Mucosa of descending colon (tissue), 3 donors: ENCODE results near the gene IFFO2. TPM values are rescaled to one million over a fixed set of nuclear protein-coding genes. Genes with fewer than 3 reads are reported as not detected.
A peak's percentile ranks its signal among the peaks of the same experiment; 100 is the strongest.

Source experiments
- ATAC-seq: fragments of 200-7000 bp; cut with Tn5 transposase; one replicate; pipeline ENCODE4 v1.9.1; 2020; ENCODE audit warnings: mild to moderate bottlenecking, moderate library complexity
- DNase-seq, 3 donors: peaks; one replicate each; pipeline ENCODE4 v3.0.0-alpha.2; 2020
- H3K36me3 ChIP-seq: fragments of 200-600 bp; one replicate; pipeline ENCODE4 v1.8.0; 2021; ENCODE audit warnings: low read depth, mild to moderate bottlenecking
- H3K4me1 ChIP-seq: fragments of 200-600 bp; one replicate; pipeline ENCODE4 v1.8.0; 2021; ENCODE audit warnings: low read depth, mild to moderate bottlenecking
- H3K4me3 ChIP-seq: fragments of 200-600 bp; one replicate; pipeline ENCODE4 v1.8.0; 2021; ENCODE audit warnings: mild to moderate bottlenecking
- H3K9me3 ChIP-seq: fragments of 200-600 bp; one replicate; pipeline ENCODE4 v1.8.0; 2021; ENCODE audit warnings: mild to moderate bottlenecking
- intact Hi-C, 2 donors: fragments of 100-400 bp; cut with DNase I in 1 of 2; cut with micrococcal nuclease in 1 of 2; formaldehyde crosslinking; loops; one replicate each; pipeline versions ENCODE4 v1.11.0 to v1.11.1; 2022; cut with DNase I, micrococcal nuclease
- total RNA-seq, 3 donors: library from RNA; stranded (reverse); fragmentation: NEBNext Ultra II Directional in 2 of 3; extraction: Animal tissue kit (Norgen Biotek cat#: 25700) in 2 of 3; gene quantifications; one replicate each; pipeline versions ENCODE4 v1.2.1 to v1.2.4, GENCODE V29; 2021 to 2023
- TF ChIP-seq, protein P1 (sequence below): fragments of 200-600 bp; IDR thresholded peaks from one replicate; pipeline ENCODE4 v1.8.0; 2022; ENCODE audit warnings: antibody characterized with exemption, mild to moderate bottlenecking
- donor health status: DM: no; HTN: no; CAD: no; lungs with moderate emphysema.
- donor health status: DM: no; HTN: no; CAD: no.
- donor health status: DM: no; HTN: yes; CAD: no.

The IFFO2 gene
- total RNA-seq, 3 donors from 2014 or later = 13.1 to 19.0 (median 15.5) TPM

GRCh38 chr1:18903291-18903756, 53.2 kb downstream of the IFFO2 start:
- no peak for DNase-seq
- intact Hi-C loops = loop anchor here (10.0 kb wide), 2 partner anchors 51 to 191 kb away; partner anchors contain the start of gene IFFO2 (in 1 of the 2)

DNA sequence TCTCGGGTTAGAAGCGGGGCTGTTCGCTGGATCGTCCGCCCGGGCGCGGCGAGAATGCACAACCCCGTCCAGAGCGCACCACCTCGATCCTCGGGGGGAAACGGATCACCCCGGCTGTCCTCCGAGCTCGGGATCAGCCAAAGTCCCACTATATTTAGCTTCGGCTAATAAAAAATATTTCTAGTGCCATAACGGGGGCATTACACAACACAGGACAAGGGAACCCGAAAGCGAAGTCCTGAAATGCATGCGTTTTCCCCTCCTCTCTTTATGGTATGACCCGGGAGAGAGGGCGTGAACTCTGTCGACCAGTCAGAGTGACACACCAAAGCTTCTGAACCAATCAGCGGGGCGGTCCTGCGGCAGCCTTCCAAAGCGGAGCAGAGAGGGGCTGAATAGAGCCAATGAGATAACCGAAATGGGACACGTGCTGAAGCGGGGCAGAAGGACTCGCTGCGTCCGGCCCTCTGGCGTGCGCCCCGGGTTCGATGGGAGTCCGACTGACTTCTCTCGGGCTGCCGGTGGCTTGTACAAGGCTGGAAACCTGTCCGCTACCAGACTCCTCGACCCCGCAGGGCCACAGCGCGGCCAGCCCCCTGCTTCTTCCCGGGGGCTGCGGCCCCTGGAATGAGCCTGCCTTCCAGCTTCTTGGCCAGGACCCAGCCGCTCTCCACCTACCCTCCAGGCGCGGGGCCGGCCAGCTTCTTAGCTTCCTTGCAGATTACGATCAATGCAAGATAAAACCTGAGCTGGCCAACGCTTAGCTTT, 53.8 kb downstream of the IFFO2 start, which contains the start of gene ALDH4A1:
Gene ALDH4A1, minus strand, starts transcription at position 33 of the 768 bp plus-strand sequence. Its CDS starts 32 bp downstream, at position 1.
- TF ChIP-seq, protein P1, sequence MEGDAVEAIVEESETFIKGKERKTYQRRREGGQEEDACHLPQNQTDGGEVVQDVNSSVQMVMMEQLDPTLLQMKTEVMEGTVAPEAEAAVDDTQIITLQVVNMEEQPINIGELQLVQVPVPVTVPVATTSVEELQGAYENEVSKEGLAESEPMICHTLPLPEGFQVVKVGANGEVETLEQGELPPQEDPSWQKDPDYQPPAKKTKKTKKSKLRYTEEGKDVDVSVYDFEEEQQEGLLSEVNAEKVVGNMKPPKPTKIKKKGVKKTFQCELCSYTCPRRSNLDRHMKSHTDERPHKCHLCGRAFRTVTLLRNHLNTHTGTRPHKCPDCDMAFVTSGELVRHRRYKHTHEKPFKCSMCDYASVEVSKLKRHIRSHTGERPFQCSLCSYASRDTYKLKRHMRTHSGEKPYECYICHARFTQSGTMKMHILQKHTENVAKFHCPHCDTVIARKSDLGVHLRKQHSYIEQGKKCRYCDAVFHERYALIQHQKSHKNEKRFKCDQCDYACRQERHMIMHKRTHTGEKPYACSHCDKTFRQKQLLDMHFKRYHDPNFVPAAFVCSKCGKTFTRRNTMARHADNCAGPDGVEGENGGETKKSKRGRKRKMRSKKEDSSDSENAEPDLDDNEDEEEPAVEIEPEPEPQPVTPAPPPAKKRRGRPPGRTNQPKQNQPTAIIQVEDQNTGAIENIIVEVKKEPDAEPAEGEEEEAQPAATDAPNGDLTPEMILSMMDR = no peak
- H3K36me3 ChIP-seq = no peaks in the 10 kb centered on the region
- H3K4me1 ChIP-seq = peaks cover 10% of the 10 kb centered on the region
- DNase-seq (peak; percentile 96 to 98 (median 96)), ATAC-seq (peak; percentile 97)
- H3K4me3 ChIP-seq = peak within 1 kb of the TSS; percentile 44
- H3K9me3 ChIP-seq = no peaks in the 10 kb centered on the region
- intact Hi-C loops = loop anchor here (10.0 kb wide), 2 partner anchors 52 to 192 kb away; partner anchors contain the start of gene IFFO2 (in 1 of the 2)

More at GRCh38 chr1:18903291-18903756, 53.2 kb downstream of the IFFO2 start:
- H3K4me3 ChIP-seq = peak overlapping the region; percentile 19
- peaks cover 10% of the 10 kb centered on the region for H3K4me1 ChIP-seq
- ATAC-seq = no peak
- TF ChIP-seq, protein P1 = no peak
- no peaks in the 10 kb centered on the region for H3K36me3 ChIP-seq
- H3K9me3 ChIP-seq = no peaks in the 10 kb centered on the region

GRCh38 chr1:18901952-18902522, 54.4 kb downstream of the IFFO2 start:
- no peaks in the 10 kb centered on the region for H3K9me3 ChIP-seq
- TF ChIP-seq, protein P1 = no peak
- peaks cover 10% of the 10 kb centered on the region for H3K4me1 ChIP-seq
- H3K36me3 ChIP-seq = no peaks in the 10 kb centered on the region
- intact Hi-C loops = loop anchor here (10.0 kb wide), 2 partner anchors 53 to 193 kb away; partner anchors contain the start of gene IFFO2 (in 1 of the 2)
- DNase-seq (no peak), ATAC-seq (no peak)
- H3K4me3 ChIP-seq = peak overlapping the region; percentile 44

- no peak for ATAC-seq
- Histone ChIP-seq H3K4me1 (peaks cover 10% of the 10 kb centered on the region), H3K36me3 (no peaks in the 10 kb centered on the region), H3K9me3 (no peaks in the 10 kb centered on the region), H3K4me3 (no peak overlapping the region)
- TF ChIP-seq, protein P1 = no peak
- intact Hi-C loops = loop anchor here (10.0 kb wide), 2 partner anchors 53 to 193 kb away; partner anchors contain the start of gene IFFO2 (in 1 of the 2)
- DNase-seq = no peak
Measured at GRCh38 chr1:18901147-18901951, 55.1 kb downstream of the IFFO2 start.

DNA sequence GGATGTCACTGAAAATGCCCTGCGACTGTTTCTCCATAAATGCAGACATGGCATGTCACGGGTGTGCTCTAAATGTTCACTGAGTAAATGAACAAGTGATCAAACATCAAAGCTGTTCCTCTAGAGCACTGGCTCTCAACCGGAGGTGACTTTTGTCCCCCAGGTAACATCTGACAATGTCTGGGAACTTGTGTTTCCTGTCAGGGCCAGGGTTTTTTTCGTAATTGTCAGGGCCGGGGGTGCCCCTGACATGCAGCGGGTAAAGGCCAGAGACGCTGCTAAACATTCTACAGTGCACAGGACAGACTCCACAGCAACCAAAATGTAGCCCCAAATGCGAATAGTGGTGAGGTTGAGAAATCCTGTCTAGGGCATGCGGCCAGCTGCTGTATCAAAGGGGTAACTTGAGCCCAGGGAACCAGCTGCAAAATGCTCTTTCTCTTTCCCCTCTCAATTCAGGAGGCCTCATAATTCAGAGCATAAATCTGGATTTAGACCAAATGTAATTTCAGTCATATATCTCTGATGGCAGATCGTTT, 56.1 kb downstream of the IFFO2 start:
- no peaks in the 10 kb centered on the region for H3K36me3 ChIP-seq
- H3K4me3 ChIP-seq = no peak overlapping the region
- ATAC-seq (no peak), DNase-seq (no peak)
- TF ChIP-seq, protein P1 = no peak
- intact Hi-C loops = loop anchor here (10.0 kb wide), 2 partner anchors 54 to 194 kb away; partner anchors contain the start of gene IFFO2 (in 1 of the 2)
- peaks cover 10% of the 10 kb centered on the region for H3K4me1 ChIP-seq
- H3K9me3 ChIP-seq = no peaks in the 10 kb centered on the region
